IPS DF 4.7 (cell line): ENCODE results near the gene FASN.

Experiments used
- DNase-seq: peaks from one replicate; pipeline ENCODE4 v3.0.0-alpha.2; 2013; ENCODE audit warnings: low spot score; ENCODE audit errors: extremely low read depth

The FASN gene

DNA sequence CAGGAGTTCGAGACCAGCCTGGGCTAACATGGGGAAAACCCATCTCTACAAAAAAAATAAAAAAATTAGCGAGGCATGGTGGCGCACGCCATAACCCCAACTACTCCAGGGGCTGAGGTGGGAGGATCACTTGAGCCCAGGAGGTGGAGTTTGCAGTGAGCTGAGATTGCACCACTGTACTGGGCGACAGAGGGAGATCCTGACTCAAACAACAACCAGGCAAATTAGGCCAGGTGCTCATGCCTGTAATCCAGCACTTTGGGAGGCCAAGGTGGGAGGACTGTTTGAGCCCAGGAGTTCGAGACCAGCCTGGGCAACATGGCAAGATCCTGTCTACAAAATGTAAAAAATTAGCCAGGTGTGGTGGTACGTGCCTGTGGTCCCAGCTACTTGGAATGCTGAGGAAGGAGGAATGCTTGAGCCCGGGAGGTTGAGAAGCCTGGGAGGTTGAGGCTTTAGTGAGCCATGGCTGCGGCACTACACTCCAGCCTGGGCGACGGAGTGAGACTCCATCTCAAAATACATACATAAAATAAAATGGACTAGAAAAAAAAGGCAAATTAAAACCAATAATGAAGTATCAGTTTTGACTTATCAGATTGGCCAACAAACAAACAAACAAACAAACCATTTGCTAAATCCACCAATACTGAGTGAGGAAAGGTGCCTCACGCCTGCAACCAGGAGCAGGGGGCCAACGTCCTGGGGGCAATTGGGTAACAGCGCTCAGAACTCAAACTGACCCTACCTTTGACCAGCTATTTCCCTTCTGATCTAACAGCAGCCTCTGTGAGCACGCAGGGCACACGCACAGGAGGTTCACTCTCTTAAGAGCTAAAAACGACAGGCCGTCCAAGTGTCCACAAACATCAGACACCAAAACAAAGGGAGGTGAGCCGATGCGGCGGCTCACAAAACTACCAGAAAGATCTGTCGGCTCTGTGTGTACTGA, 19.4 kb upstream of the FASN start:
- no peak for DNase-seq

DNA sequence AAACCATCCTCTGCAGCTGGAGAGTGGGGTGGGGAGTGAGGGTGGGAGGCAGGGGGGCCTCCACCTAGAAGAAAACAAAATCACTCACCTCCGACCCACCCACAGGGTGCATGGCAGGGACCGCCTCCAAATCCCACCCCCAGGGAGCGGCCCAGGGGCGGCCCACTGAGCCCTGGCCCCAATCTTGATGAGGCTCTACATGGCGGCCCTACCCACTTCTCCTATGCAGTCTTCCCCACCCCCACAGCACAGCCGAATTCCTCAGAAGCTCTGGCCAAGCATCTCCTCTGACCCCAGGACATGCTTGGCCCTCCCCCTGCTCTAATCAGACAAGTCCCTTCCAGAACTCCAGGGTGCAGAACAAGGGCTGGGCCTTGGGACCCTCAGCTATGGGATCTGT, 18.2 kb upstream of the FASN start:
- DNase-seq, result no peak

DNA sequence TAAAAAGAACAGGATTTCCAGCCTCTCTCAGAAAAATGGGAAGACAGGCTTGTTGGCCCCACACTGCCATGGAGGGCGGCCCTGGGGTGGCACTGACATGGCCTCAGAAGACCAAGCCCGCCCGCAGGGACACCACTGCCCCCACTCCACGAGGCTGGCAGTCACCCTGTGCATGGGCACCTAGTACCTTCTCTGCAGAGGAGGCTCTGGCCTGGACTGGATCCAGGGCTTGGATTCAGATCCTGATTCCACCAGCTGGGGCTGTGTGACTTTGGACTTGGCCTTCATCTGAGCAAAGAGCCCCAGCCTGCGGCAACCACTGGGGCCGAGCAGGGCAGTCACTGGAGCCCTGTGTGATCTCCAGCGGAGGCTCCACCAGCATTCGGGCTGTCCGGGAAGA, 16.8 kb upstream of the FASN start:
- DNase-seq, result no peak

DNA sequence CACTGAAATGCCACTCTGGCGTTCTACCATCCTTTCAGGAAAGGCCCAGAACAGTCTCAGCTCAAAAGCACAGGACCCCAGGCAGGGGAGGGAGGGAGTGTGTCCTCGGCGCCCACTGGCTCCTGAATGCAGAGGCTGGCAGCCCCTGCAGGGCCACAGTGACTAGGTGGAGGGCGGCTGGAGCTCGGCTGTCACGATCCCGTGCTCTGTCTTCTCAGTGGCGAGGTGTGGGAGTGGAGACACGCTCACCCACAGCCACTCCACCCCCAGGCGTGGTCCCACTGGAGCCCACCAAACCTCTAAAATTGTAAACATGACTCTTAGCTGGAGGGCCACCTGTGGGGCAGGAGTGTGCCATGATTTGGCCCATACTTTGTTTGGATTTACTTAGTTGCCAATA, 16.4 kb upstream of the FASN start:
- no peak for DNase-seq

DNA sequence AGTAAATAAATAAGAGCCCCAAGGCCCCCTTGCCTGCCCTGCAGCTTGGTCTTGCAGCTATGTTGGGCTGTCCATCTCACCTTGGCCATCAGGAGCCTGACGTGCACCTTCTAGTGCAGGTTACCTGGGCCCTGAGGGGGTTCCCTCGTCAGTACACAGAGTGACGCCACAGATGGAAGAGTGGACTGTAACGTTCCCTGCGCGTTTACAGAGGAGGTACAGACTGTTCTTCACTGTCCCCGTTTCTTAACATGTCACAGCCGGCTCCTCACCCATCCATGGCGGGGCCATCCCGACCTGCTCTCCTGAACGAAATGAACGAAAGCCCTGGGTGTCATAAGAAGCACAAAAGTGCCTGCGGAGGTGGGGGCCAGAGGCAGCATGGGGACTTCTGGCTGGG, 15.9 kb upstream of the FASN start:
- DNase-seq, result no peak

DNA sequence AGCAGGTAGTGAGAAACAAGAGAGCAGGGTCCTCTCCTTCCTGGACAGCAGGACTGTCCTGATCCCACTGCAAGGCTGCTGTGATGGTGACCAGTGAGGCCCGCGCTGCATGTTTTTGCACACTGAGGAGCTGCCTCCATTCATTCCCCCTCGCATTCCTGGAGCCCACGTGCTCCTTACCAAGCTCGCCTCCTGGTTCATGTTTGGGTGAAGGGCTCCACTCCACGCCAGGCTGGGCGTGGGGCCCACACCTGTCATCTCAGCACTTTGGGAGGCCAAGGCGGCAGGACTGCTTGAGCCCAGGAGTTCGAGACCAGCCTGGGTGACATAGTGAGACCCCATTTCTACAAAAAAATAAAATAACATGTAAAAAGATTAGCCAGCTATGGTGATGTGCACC, 15.4 kb upstream of the FASN start:
- DNase-seq, result no peak

DNA sequence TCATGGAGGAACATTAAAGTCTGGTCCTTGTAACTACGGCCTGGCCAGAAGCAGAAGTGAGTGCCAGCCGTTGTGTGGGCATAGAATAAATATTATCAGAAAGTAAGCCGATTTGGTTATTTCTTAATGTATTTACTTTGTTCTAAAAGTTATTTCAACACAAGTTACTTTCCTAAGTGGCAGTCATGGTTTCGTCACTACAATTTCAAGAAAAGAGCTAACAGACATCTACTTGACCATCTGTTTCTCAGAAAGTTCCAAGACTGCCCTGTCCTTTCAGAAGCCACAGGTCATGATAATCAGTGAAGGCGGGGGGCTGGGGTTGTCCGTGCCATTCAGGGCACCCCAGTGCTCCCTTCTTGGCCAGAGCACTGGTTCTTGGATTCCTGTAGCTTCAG, 14.9 kb upstream of the FASN start:
- no peak for DNase-seq

DNA sequence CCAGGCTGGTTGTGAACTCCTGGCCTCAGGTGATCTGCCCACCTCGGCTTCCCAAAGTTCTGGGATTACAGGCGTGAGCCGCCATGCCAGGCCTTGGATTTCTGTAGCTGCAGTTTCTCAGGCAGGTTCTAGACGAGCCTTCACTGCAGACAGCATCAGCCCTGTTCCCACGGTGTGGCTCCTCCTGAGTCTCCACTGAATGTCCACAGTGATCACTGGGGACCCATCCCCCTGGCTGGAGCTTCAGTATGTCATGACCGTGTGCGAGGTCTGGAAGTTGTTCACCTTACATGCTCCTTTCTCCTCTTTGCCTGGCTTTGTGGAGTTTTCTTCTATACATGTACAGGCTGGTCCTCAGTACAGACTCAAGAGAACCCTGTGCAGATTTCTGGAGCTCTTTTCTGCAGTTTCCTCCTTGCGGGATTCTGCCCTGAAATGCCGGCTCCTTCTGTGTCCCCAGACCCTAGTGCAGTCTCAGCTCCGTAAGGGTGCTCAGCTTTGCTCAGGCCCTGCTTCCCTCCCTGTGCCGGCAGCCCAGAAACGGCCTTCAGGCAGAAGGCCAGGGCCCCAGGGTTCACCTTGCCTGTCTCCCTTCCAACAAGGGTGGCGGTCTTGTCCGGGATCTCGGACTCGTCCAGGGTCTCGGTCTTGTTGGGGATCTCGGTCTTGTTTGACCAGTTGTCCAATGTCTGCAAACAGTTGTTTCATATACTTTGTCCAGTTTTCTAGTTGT, 14.3 kb upstream of the FASN start:
- no peak for DNase-seq

DNA sequence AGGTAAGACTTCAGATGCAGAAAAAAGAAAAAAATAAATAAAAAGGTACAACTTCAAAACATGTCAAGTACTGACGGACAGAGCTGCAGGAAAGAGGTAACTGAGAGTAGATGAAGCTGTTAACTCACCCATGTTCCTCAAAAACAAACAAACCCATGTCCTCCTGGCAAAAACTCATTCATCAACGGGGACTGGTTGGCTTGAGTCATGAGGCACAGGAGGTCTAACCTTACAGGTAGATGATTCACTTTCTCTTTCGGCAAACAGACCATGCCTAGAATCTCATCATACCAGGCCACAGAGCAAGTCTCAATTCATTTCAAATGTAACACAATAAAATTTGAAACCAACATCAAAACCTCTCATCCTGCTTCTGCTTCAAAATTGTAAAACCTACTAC, 12.3 kb upstream of the FASN start:
- no peak for DNase-seq

DNA sequence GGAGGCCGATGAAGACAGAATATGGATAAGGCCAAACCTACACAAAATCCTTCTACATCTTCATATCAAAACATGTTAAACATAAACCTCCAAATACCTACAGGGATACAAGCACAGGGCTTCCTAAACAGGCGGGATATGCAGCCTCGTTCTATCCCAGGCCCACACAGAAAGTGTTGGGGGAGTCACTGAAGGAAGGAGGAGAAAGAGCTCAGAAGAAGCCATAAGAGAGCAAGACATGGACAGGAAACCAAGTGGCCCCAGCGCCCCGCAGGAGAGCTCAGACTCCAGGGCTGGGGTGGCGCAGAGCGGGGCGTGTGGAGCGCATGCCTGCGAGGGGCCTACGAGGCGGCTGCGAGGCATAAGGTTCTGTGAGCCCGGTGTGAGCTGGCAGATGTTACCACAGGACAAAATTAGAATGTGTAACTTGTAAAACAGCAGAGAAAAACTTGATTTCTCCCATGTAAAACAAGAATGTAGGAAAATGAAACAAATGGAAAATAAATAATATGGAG, 11.0 kb upstream of the FASN start:
- DNase-seq, result no peak

DNA sequence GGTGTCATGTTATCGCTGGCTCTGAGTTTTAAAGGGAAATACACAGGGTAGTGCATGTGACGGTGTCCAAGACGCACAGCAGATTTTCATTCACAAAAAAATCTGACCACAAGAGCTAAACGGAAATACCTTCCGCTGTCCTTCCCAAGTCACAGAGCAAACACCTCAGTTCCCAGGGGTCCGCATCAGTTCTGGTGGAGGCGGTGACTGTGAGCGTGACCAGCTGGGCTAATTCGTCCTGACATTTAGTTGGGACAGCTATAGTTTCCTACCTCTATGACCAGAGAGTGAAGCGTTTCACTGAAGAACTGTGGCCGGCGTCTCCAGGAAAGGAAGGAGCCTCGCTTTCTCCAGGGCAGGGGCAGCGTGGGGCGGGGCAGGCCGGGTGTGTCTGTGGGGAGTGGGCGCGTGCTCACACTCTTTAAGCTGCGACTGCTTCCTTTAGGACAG, 10.5 kb upstream of the FASN start:
- no peak for DNase-seq

DNA sequence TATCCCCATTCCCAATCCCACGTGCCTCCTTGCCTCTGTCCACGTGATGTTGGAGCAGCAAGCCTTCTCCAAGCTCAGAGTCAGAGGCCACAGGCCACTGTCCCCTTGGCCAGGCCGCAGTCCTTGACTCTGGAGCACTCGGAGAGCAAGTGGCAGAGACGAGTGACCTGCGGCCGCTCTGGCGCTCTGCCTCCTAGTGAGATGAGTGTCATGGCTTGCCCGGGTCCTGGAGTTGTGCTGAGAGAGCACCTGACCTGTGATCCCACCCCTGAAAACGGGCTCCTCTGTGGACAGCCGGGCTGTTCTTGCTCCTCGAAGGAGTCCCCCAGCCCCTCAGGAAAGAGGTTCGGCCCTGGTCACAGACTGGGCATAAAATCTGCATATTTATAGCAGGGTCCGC, 10.0 kb upstream of the FASN start:
- DNase-seq, result no peak

DNA sequence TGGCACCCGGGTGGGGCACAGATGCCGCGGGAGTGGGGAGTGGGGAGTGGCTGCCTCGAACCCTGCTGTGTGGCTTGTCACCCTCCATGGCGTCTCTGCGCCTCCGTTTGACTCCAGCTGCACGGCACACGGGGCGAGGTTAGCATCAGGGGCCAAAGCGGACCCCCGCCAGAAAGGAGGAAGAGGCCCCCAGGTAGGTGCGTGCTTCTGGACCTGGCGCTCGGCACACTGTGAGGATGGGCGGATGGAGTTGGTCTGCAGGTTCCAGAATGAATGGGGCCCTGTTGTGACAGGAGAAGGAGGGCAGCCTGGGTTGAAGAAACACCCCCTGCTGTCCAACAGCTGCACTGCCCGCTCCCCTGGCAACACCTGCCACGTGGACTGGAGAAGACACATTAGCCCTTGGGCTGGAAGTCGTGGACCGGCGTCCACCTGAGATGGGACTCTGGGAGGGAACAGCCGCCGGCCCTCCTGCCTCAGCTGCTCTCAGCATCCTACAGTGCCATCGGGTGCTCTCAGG, 9.4 kb upstream of the FASN start:
- DNase-seq, result no peak

DNA sequence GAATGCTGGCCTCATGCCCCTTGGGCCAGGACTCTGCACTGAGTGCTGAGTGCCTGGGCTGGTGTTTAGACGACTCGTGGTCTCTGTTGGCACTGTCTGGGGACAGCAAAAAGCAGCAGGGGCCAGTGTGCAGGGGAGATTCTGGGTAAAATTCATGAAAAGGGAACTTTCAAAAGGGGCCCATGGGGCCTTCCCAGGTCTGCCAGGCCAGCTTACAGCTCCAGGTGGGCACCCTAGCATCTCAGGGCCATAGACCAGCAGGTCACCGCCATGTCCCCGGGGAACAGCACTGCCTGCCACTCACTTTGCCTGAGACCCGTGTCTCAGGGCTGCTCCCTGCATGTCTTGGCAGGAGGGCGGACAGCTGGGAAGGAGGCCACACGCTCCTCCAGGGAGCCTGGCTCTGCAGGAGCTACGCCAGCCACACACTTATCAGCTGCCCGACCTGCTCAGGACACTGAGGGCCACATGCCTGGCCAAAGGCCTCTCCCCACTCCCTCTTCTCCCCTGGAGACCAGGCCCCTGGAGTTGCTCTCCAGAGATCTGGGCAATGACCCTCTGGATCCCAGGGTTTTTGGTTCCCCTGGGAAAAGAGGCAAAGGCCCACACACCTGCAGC, 8.8 kb upstream of the FASN start:
- no peak for DNase-seq

DNA sequence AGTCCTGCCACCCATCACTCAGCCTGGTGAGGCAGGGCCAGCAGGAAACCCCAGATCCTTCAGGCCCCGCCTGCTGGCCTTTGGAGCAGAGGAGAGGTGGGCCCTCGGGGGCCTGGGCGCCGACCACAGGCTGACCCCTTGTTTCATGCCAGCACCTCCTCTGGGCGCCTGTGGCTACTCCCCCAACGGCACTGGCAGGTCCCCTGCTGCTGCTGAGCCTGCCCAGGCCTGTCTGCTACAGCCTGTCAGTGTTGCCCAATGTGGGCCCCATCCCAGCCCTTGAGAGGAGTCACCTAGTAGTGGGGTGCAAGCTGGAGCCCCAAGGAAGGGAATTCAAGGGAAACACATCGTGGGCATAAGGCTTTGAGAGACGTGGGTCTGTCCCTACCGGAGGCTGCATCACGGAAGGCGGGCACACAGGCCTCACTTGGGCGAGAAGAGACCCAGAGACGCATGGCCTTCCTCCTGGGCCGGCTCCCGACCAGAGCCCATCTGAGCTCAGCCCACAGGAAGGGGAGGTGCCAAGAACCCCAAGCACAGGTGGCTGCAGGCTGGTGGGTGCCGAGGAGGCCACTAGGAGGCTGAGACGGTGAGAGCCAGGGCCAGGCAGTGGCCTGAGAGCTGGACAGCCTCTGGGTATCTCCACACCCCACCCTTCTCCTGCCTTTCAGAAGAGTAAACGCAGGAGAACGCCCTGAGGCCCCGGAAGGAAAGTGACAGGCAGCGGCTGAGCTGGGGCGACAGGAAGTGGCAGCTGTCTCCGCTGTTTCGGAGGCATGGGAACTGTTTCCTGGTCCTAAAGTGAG, 8.0 kb upstream of the FASN start:
- DNase-seq, result no peak

DNA sequence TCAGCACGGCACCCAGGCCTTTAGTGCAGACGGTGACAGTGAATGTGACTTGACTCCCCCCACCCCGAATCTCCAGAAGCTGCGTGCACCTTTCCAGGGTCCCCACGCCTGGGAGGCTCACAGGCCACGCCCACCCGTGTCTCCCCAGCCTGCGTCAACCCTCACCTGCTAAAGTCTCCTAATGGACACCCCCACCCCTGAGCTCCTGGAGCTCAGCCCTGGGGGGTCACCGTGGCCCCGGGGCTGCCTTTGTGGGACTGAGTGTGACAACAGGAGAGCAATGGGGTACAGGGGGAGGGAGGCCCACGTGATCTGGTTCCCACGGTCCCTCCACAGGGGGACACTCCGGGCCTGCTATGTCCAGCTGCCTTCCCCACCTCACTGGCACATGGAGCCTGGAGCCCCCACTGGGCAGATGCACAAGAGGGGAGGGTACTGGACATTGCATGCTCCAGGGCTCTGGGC, 7.4 kb upstream of the FASN start:
- DNase-seq, result no peak

DNA sequence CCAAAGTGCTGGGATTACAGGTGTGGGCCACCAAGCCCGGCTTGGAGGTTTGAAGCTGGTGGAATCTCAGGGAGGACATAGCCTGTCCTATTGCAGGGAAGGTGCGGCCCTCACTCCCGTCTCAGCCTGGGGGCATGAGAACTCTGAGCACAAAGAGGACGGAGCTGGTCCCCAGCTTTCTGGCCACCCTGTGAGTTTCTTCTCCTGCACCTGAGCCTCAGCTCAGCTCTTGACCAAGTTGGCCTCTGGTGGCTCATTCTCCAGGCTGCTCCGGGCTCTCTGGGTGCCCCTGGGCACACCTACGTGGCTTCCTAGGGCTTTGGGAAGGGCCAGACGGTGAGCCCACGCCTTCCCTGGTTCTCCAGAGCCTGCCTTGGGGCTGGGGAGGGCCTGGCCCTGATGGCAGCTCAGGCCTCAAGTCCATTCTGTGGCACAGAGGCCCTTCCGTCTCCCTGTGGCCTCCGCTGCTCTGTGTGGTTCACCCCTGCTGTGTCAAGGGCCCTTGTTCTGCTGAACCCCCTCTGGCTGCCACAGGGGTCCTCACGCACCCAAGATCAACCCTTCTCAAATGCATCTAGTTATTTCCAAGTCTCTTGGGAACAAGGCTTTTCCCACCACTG, 6.9 kb upstream of the FASN start:
- DNase-seq, result no peak

DNA sequence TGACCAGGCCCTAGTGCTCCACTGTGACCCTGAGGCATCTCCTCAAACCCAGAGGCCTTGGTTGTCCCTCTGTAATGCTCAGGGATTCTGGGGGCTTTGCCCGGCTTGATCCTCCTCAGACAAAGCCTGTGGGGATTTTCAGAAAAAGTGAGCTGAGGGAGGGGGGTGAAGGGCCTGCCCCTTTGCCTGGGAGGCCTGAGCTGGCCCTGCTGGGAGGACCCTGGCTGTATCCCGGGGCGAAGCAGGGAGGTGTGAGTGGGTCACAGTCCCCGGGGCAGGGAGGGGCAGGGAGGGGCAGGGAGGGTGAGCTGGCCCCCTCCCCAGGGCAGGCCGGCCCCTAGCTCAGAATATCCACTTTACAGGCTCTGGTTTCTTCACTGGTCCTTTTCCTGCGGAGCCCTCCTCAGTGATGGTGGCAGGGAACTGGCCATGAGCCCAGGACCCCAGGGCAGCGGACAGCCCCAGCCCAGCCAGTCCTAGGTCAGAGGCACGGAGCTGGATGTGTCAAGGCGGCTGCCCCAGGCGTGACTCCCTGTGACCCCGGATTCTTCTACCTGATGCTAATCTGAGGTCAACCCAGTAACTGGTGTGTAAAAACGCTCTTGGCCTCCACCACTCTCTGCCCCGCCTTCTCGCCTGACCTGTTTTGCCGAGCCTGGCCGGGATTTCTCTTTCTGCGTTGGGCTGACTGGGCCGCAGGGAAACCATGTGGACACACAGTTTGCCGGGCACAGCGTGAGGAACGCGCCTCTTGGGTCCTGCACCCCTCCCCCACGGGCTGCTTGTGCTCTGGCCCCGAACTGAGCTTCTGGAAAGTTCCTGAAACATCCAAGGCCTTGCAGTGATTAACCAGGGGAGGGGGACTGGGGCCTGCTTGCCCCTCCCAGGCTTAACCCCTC, 5.8 kb upstream of the FASN start:
- no peak for DNase-seq
